ENCODE data around the gene IFITM1. TPM values are rescaled to one million over a fixed set of nuclear protein-coding genes. Genes with fewer than 3 reads are reported as not detected.

IFITM1 gene
- total and polyA plus RNA-seq, 2 of the 8 experiments (the other 6 are each of a cell fraction or from before 2014, with no cell fraction given), result 394 to 1,464 TPM

GRCh38 chr11:296171-297050 lies 17.4 kb upstream of the IFITM1 start (continued):
- TF ChIP-seq, protein P1, sequence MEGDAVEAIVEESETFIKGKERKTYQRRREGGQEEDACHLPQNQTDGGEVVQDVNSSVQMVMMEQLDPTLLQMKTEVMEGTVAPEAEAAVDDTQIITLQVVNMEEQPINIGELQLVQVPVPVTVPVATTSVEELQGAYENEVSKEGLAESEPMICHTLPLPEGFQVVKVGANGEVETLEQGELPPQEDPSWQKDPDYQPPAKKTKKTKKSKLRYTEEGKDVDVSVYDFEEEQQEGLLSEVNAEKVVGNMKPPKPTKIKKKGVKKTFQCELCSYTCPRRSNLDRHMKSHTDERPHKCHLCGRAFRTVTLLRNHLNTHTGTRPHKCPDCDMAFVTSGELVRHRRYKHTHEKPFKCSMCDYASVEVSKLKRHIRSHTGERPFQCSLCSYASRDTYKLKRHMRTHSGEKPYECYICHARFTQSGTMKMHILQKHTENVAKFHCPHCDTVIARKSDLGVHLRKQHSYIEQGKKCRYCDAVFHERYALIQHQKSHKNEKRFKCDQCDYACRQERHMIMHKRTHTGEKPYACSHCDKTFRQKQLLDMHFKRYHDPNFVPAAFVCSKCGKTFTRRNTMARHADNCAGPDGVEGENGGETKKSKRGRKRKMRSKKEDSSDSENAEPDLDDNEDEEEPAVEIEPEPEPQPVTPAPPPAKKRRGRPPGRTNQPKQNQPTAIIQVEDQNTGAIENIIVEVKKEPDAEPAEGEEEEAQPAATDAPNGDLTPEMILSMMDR (IDR thresholded peaks at IDR 0.05; ENCODE audit: control extremely low read depth in 1 of 3, insufficient read depth in 1 of 3, low read depth in 1 of 3, low read length in 3 of 3), result no peak
- TF ChIP-seq PHF8 (conservative IDR thresholded peaks at IDR 0.05; ENCODE audit: low read depth, low read length) (no peak), TEAD4 (IDR thresholded peaks at IDR 0.05; ENCODE audit: low read depth, low read length) (no peak), HDAC6 (IDR thresholded peaks at IDR 0.05; ENCODE audit: low read depth, low read length) (no peak), SAP30 (IDR thresholded peaks at IDR 0.05; ENCODE audit: insufficient read depth, insufficient replicate concordance, low read length) (no peak), POU5F1 (IDR thresholded peaks at IDR 0.05; ENCODE audit: low read depth, low read length) (no peak), CREB1 (IDR thresholded peaks at IDR 0.05) (no peak), RFX5 (IDR thresholded peaks at IDR 0.05; ENCODE audit: borderline replicate concordance, low read depth, low read length) (no peak), YY1 (IDR thresholded peaks at IDR 0.05; ENCODE audit: low read depth, low read length) (no peak)
